Activated CD4-positive, alpha-beta T cell treated with anti-CD3 and anti-CD28 coated beads, Interleukin-2, amount 50 U/mL, for 16 hours (primary cell): ENCODE data around the gene GAP43.
A peak's percentile ranks its signal among the peaks of the same experiment; 100 is the strongest.
"Not testable (repeated sequence)": the region's sequence is repeated elsewhere in the genome, so short reads cannot be mapped to it uniquely, and the experiment has no call there.

ENCODE experiments used
- DNase-seq: peaks from one replicate; pipeline ENCODE4 v3.0.0-alpha.2; 2020

GAP43 gene

DNA sequence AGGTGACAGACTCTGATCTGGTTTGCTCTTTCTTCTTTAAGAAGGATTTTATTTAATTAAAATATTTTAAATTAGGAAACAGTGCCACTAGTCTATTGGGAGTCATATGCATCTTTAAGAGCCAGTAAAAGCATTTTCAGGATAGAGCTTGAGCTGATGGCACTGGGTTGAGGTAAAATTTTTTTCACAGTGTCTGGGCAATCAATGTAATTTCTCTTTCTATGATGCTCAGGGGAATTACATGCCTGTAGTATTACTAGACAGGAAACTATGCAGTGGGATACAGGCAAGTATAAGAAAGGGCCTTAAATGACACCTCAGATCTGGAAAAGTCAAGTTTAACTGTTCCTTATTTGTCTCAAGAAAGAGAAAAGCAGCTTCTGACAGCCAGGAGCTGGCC, 76.4 kb downstream of the GAP43 start:
- DNase-seq: no peak

- DNase-seq: no peak
These were observed 79.3 kb downstream of the GAP43 start for GRCh38 chr3:115702598-115702997.

- DNase-seq: no peak
These were observed 81.5 kb downstream of the GAP43 start for GRCh38 chr3:115704661-115705338.

- DNase-seq: no peak
These were observed 83.1 kb downstream of the GAP43 start for GRCh38 chr3:115706311-115706829.

DNA sequence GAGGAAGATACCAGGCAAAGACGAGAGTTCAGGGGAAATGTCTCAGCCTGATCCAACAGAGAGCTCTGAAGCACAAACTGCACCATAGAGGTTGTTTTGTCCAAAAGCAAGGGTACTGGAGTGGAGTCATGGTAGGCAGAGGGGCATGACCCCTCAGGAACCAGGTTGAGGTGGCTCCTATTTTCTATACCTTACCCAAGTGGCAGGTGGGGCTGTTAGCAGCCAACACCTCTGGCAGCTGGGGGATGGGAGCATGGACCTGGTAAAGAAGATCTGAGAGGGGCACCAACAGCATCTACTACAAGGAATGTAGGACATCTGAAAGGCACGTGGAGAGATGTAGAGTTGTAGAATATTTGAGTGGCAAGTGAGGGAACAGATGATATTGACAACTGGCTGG, 85.2 kb downstream of the GAP43 start:
- DNase-seq: no peak

- no peak for DNase-seq
These were observed 85.8 kb downstream of the GAP43 start for GRCh38 chr3:115709093-115709492.

DNA sequence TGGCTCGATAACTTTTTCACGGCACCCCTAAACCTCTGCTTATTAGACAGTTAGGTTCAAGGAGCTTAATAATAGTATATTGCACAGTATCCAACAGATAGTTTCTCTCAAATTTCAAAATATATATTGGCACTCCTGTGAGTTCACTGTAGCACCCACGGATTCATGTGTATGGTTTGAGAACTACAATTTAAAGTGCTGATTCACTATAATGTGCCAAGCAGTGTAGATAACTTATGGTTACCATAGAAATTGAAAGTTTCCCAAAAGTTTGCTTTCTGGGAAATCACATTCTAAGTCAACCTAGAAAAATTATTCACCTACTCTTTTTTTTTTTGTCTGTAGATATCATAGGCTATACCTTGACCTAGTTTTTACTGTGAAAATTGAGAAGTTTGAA, 86.6 kb downstream of the GAP43 start:
- DNase-seq: no peak

DNA sequence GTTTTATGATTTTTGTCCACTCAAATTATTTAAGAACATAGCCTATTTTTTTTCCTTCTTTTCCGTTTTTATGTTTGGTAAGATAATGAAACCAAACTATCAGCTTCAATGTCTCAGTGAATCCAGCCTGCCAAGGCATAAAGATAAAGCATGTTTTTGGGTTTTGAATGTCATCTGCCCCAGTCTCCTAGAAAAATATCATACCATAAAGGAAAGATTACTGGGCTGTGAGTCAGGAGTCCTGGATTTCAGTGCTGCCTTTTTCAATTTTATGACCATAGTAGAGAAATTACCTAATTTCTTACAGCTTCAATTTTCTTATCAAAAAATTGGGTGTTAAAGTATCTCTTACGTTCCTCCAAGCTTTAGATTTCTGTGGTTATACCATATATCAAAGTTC, 87.5 kb downstream of the GAP43 start:
- DNase-seq: no peak

DNA sequence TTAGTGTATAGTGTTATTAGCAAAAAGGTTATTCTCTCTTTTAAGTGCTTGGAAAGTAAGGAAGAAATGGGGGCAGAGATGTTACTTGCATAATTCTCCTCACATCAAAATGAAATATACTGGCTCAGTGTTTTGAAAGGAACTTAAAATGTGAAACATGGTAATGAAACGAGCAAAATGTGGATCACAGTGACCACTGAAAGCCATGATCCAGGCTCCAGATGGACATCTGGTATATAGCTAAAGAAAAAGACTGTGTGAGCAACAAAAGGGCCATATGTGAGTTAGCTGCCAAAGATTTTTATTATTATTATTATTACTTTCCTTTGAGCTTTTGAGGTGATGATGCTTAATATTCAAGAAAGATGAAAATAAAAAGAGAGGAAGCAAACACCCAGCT, 89.6 kb downstream of the GAP43 start:
- no peak for DNase-seq

GRCh38 chr3:115713284-115713683, 90.0 kb downstream of the GAP43 start:
- DNase-seq: no peak

- DNase-seq: no peak
These were observed 92.0 kb downstream of the GAP43 start for GRCh38 chr3:115715241-115715745.

GRCh38 chr3:115720983-115721382, 97.7 kb downstream of the GAP43 start:
- DNase-seq: no peak

DNA sequence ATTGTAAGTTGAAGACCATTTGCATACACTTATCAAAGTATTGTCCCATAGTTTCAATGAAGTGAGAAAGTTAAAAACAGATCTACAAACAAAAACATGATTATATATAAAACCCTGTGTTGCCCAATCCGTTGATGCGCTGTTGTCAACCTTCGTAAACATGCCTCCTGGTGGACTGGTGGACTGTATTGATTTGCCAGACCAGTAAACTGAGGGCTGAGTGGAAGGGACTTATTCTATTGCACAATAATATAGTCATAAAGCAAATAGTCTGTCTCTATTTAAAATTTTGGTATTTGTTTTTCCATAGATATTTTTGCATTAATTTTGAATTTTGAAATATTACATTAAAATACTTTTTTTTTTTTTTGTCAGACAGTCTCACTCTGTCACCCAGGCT, 102.5 kb downstream of the GAP43 start:
- no peak for DNase-seq

DNA sequence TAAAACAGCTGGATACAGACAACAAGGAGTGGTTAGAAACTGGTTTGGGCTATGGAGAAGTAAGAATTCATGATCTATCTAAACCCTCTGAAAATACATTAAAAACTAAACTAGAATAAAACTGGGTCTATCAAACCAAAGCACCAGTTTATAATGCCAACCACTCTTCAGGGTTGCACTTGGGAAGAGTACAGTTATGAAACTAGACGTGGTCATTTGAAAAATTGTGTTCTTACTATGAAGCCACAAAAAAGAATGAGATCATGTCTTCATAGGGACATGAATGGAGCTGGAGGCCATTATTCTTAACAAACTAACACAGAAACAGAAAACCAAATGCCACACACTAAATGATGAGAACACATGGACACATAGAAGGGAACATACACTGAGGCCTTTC, 103.8 kb downstream of the GAP43 start:
- DNase-seq: peak; percentile 8

- no peak for DNase-seq
These were observed 104.7 kb downstream of the GAP43 start for GRCh38 chr3:115728013-115728412.

DNA sequence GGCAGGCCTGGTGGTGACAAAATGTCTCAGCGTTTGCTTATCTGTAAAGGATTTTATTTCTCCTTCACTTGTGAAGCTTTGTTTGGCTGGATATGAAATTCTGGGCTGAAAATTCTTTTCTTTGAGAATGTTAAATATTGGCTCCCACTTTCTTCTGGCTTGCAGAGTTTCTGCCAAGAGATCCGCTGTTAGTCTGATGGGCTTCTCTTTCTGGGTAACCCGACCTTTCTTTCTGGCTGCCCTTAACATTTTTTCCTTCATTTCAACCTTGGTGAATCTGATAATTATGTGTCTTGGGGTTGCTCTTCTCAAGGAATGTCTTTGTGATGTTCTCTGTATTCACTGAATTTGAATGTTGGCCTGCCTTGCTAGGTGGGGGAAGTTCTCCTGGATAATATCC, 113.0 kb downstream of the GAP43 start:
- DNase-seq: not testable (repeated sequence)

DNA sequence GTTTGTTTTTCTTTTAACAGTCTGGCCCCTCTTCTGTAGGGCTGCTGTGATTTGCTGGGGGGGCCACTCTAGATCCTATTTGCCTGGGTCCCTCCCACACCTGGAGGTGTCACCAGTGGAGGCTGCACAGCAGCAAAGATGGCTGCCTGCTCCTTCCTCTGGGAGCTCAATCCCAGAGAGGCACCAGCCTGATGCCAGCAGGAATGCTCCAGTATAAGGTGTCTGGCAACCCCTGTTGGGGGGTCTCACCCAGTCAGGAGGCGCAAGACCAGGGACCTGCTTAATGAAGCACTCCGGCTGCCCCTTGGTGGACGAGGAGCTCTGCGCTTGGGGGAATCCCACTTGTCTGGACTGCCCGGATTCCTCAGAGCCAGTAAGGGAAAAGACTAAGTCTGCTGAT, 118.3 kb downstream of the GAP43 start:
- no peak for DNase-seq

DNA sequence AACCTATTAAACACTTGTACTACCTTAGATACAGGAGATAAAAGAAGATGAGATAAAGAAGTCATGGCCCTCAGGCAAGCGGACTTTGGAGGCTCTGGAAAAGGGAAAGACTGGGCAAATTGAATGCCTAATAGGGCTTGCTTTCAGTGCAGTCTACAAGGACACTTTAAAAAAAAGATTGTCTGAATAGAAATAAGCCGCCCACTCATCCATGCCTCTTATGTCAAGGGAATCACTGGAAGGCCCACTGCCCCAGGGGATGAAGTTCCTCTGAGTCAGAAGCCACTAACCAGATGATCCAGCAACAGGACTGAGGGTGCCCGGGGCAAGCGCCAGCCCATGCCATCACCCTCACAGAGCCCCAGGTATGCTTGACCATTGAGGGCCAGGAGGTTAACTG, 121.2 kb downstream of the GAP43 start:
- not testable (repeated sequence) for DNase-seq

GRCh38 chr3:115752978-115753377, 129.7 kb downstream of the GAP43 start:
- DNase-seq: not testable (repeated sequence)

DNA sequence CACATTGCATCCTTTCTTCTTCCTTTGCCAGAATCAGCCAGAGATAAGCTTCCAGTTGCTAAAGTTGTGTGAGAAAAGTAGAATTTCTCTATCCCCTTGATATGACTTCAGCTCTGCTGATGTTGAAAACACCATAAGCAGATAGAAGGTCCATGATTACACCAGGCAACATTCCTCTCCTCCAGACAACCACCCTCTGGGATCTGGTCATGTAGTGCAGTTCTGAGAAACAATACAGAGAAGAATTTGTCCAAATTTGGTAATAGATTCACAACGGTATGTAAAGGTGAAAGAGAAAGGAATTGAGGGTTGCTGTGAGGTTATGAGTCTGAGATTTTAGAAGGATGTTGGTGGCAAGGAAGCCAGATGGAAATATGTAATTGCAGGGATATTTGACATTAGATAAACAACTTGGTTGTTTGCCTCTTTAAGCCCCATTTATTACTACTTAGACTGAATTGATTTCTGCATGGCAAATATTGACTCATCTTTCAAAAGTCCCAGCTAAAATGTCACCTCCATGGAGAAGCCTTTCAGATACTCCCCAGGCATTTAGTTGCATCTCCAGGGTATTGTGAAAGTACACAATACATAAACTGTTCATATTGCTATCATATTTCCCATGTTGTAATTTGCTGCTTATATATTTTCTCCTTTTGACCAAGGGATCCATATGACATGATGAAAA, 134.9 kb downstream of the GAP43 start:
- no peak for DNase-seq

DNA sequence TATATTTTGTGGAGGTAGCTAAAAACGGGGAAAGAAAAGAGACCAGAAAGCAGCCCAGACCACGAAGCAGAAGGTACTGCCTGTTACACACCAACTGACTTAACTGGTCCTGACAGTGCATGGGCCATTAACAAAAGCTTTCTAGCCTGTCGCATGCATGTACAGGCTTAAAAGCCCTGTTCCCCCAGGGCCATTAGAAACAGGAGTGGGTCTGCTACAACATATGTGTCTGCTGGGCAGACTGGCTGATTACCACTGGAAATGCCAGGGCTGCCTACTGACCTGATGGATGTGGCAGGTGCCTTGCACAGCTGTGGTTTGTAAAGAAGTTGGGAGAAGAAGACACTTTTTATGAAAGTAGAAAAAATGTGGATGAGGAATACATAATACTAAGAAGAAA, 137.4 kb downstream of the GAP43 start:
- DNase-seq: no peak

DNA sequence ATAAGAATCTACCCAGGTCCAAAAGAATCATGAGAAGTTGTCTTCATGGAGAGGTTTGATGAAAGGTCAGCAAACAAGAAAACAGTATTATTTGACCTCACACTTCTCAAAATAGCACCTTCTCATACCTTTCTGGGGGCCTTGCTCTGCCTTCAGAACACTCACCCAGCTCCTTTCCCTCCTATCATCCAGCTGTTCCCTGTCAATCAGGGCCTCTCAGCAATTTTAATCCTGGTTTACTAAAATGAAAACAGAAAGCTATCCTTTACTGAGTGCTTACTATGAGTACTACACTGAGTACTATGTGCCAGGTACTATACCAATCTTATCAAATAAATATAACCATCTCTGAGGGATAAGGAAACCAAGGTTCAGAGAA, 138.6 kb downstream of the GAP43 start:
- no peak for DNase-seq

GRCh38 chr3:115766587-115767482, 143.5 kb downstream of the GAP43 start:
- no peak for DNase-seq
